ENCODE data around the gene OR2F1.

The OR2F1 gene, protein sequence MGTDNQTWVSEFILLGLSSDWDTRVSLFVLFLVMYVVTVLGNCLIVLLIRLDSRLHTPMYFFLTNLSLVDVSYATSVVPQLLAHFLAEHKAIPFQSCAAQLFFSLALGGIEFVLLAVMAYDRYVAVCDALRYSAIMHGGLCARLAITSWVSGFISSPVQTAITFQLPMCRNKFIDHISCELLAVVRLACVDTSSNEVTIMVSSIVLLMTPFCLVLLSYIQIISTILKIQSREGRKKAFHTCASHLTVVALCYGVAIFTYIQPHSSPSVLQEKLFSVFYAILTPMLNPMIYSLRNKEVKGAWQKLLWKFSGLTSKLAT

GRCh38 chr7:143954544-143954943, at the start of gene OR2F1:
OR2F1 (plus strand) TSS chr7:143954844; CDS start chr7:143959971, 5,127 bp downstream.
- no peak for DNase-seq (ENCODE audit: low read depth in 2 of 2, low spot score in 1 of 2)

GRCh38 chr7:143905509-143905908, 49.1 kb upstream of the OR2F1 start:
- no peak for DNase-seq (ENCODE audit: low read depth in 2 of 2, low spot score in 1 of 2)

DNA sequence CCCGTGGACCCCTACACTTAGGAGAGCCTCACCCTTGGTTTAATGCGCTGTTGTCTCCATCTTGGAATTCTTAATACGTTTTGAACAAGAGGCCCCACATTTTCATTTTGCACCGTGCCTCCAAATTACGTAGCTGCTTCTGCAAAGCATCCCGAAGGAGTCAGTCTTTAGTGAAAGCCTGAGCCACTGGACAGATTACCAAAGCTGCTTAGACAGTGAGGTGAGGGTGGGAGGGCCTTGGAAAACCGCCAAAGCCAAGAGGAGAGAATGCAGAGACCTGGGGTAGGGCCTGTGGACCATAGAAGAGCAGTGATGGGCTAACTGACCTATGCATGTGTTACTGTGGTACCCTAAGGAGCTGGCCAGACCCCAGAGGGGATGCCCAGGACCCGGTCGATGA, 48.5 kb upstream of the OR2F1 start:
- no peak for DNase-seq (ENCODE audit: low read depth in 2 of 2, low spot score in 1 of 2)

DNA sequence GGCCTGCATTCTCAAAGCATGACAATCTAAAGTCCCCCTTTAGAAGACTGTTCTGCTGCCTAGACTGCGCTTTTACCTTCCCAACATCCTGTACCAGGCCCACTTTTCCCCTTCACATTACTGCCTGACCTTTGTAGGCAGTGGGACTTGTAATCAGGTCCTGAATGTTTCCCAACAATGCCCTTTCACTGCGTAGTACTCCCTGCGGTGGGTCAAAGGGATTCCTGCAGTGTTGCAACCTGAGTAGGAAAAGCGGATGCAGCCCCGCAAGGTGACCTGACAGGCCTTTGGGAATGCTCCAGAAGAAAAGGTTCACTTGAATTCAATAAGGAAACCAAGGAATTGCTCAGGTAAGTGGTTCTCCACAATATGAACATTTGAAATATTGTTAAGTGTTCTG, 47.7 kb upstream of the OR2F1 start:
- DNase-seq (ENCODE audit: low read depth in 2 of 2, low spot score in 1 of 2): no peak

- DNase-seq (ENCODE audit: low read depth in 2 of 2, low spot score in 1 of 2): no peak
Observed at GRCh38 chr7:143908120-143908519, 46.5 kb upstream of the OR2F1 start.

DNA sequence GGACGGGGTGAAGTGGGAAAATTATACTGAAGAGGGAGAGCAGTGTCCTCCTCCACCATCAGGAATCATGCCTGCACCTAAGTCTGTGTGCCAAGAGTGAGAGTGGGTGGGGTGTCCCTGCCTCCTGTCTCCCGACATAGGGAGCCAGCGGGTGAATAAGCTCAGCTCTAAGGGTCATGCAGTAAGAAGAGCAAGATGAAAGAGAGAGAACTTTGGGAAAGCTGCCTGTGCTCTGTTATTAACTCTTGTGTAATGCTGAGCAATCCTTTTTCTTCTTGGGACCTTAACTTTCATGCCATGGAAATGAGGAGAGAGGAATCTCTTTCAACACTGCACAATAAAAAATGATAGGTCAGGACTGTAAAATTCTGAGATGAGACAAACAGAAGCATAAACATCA, 44.8 kb upstream of the OR2F1 start:
- no peak for DNase-seq (ENCODE audit: low read depth in 2 of 2, low spot score in 1 of 2)

DNA sequence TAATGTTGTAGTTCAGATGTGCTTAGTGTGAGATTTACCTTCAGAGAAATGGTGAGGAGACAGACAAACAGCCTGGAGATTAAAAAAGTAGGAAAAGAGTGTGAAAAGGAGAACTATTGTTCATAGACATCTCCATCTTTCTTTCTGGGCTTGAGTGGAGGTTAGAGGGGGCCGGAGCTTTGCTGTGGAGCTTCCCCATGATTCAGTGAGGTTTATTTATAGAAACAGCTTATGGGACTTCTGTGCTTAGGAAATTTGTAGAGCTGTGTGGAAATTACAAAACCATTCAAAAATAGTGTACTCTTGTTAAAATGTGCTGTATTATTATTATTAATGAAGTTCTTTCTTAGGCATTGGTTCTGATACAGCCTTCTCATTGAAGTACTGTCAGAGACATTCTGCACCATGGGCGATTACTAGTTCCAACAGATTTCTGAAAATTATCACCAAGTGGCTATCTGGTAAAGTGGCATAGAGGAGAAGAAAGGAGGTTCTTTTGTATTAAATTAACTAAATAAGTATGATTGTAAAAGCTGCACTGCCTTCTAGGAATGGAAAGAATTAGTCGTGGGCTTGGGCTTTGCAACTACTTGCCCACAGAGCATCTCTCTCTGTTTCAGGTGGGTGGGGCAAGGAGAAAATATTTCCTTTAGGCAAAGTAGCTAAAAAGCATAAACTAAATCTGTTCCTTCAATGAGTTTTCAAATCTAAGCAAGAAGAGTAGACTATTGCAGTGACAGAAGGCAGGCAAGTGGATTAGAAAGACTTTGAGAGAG, 44.0 kb upstream of the OR2F1 start:
- DNase-seq (ENCODE audit: low read depth in 2 of 2, low spot score in 1 of 2): no peak

DNA sequence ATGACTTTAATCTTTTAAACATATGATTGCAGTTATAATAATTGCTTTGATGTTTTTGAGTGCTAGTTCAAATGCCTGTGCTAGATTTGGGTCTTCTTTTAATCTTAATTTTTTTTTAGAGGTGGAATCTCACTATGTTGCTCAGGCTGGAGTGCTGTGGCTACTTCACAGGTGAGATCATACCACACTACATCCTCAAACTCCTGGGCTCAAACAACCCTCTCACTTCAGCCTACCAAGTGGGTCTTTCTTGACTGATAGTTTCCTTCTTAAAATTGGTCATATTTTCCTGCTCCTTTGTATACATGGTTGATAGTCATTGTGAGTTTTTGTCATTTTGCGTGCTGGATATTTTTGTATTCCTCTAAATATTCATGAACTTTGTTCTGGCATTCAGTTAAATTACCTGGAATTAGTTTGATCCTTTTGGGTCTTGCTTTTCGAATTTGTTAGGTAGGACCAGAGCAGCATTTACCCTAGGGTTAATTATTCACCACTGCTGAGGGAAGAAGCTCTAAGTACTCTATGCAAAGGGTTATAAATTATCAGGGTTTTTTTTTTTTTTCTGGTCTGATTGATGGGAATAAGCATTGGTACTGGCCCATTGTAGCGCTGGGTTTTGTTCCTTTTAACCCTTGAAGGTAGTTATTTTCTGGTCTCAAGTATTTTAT, 40.6 kb upstream of the OR2F1 start:
- no peak for DNase-seq (ENCODE audit: low read depth in 2 of 2, low spot score in 1 of 2)

DNA sequence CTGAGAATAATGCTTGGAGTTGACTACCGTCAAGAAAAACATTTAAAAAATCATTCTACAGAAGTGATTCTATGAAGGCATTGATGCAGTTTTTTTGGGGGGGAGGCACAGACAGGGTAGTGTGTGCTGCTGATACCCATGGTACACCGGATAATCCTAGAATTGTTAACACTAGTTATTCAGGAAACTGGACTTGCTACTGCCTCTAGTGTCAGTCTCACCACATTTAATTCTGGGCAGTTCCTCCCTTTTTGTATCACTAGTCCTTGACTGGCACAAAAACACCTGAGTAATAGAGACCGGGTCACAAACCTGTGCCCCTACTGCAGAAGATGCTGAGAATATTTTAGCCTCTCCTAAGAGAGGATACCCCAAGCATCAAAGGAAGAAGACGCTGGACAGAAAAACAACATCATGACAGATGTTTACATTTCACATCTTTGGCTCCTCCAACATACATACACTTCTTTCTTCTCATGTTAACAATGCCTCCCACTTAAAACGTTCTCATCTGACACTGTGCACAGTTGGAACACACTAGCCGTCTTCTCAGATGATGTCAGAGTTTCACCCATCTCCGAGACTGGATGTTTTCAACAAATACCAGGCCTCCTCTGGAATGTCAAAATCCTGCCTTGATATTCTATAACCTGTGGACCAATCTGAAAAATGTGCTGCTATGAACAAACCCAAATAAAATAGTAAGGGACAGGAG, 39.5 kb upstream of the OR2F1 start:
- no peak for DNase-seq (ENCODE audit: low read depth in 2 of 2, low spot score in 1 of 2)

GRCh38 chr7:143924851-143925250, 29.8 kb upstream of the OR2F1 start:
- DNase-seq (ENCODE audit: low read depth in 2 of 2, low spot score in 1 of 2): no peak

DNA sequence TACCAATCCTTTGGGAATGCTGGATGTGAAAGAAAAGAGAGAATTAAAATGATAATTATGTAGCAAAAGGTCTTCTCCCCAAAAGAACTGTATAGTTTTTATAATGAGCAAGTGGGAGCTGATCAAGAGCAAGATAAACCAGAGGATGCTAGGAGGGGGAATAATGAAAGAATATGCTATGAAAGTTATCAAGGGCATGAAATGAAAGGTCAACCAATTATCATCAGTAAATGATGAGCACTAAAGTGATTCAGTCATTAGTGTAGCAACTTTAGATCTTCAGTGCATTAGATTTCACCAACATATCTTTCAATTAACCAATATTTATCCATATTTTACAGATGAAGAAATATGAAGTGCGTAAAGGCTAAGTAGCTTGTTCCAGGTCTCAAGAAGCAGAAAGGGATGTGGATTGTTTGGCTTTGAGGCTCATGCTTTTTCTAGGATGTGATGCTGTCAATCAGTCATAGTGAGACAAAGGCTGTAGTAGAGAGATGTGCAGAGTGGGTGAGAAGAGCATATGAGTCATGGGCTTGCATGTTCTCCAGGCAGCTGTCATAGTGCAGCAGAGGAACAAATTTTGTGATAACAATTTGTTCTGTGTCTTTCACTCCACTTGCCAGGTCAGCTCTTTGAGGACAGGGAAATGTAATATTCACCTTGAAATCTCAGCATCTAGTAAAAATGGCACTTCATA, 25.3 kb upstream of the OR2F1 start:
- no peak for DNase-seq (ENCODE audit: low read depth in 2 of 2, low spot score in 1 of 2)

DNA sequence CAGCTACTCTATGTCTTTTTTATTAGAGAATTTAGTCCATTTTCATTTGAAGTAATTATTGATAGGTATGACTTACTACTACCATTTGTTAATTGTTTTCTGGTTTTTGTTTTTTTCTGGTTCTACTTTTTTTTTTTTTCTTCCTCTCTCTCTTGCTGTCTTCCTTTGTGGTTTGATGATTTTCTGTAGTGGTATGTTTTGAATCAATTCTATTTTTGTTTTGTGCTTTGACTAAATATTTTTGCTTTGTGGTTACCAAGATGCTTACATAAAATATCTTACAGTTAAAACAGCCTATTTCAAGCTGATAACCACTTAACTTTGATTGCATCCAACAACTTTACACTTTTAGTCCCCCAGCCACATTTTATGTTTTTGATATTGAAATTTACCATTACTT, 22.9 kb upstream of the OR2F1 start:
- DNase-seq (ENCODE audit: low read depth in 2 of 2, low spot score in 1 of 2): no peak

DNA sequence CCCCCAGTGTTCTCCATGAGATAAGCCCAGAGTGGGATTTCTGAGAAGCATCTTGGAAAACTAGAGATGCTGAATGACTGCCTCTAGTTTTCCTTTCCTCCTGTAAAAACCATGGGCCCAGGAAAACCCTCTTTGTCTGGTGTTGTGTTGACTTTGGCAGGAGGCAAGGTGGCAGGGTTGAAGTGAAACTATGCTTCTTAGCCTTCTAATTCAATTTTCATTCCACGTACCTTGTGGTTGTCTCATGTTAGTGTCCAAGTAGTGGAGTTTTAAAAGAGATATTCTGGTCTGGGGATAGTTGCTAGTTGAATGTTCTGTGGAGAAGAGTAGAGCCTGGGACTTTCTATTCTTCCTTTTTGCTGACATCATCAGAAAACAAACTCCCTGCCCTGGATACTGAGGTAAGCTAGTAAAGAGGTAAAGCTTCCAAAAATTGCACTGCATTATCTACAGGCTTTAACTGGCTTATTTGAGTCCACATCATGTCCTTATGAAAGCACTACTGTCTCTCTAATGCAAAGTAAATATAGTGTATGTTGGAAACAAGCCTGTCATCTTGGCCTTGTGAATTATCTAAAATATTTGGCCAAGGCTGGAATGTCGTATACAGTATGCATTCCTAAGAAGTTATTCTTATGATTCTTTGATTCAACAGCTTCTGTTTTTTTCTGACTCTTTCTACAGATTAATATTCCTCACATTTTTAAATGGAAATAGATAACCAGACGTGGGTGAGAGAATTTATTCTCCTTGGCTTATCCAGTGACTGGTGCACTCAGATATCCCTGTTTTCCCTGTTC, 19.9 kb upstream of the OR2F1 start, which contains the start of gene OR2F2:
Gene OR2F2, plus strand, starts transcription at position 708 of the 800 bp plus-strand sequence. Its CDS starts 0 bp downstream, at position 708.
- no peak for DNase-seq (ENCODE audit: low read depth in 2 of 2, low spot score in 1 of 2)

DNA sequence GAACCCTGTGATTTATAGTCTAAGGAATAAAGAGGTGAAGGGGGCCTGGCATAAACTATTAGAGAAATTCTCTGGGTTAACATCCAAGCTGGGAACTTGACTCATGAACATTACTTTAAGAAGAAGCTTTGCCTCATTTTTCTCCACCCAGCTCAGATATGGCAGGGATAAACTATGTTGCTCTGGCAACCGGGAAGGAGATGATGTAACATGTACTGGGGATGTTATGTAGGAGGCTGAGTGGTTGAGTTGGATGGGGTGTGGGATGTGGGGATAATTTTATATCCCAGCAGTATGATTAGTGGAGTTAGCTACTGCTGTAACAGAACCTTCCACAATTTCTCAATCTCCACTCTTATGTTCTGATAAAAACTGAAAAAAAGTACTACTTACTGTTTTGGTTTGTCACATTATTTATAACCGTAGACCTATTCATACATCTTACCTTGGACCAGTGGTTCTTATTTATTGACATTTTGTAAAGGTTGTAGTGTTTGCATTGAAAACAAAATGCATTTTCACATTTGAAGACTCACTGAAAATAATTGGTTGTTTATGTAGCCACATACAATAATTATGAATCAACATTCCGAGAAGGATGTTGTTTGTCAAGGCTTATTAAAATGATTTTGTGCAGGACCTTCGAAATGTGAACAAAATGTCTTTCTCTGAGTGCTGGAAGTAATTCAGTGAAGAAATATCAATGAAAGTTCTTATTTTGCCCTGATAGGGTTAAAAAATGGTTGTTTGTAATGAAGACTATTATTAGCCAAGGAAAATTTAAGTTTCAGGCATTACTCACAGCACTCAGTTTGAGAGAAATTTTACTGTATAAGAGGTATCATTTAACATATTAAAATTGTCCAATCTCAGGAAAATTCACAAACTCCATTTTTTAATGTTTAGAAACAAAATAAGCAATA, 18.3 kb upstream of the OR2F1 start:
- DNase-seq (ENCODE audit: low read depth in 2 of 2, low spot score in 1 of 2): no peak

DNA sequence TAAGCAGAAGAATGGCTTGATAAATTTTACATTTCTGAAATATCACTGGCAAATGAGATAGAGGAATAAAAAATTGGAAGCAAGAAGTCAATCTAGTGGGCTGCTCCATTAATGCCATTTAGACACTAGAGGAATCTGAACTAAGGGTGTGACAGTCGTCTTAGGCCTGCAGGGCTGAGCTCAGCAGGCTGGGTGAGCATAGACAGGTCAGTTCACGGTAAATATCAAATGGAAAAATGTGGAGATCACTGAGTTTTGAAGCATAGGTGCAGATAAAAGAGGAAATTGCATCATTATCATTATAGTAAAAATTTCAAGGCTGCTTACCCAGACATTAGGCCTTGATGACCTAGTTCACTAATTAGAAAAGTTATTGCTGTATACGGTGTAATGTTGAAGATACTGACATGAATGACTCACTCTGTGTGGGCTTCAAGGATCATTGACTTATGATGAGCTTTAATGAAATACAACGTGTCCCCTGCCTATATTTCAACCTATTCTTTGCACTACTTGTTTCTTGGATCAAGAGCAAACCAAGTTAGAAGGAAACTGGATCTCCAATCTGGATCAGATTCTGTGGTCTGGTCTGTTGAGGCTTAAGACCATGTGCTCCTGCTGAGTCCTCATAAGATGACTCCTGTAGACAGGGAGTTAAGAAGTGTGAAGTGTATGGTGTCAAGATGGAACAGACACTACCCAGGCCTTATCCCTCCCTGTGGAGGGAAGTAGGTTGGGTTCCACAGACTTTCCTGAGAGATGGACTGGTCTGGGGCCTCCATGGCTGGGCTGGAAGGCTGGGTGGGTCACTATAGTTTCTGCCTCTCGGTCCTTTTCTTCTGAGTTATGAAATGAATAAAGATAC, 16.0 kb upstream of the OR2F1 start:
- no peak for DNase-seq (ENCODE audit: low read depth in 2 of 2, low spot score in 1 of 2)

- no peak for DNase-seq (ENCODE audit: low read depth in 2 of 2, low spot score in 1 of 2)
Observed at GRCh38 chr7:143945423-143945822, 9.2 kb upstream of the OR2F1 start.

GRCh38 chr7:143947111-143947510, 7.5 kb upstream of the OR2F1 start:
- DNase-seq (ENCODE audit: low read depth in 2 of 2, low spot score in 1 of 2): no peak

GRCh38 chr7:143948733-143949132, 5.9 kb upstream of the OR2F1 start:
- DNase-seq (ENCODE audit: low read depth in 2 of 2, low spot score in 1 of 2): no peak
